Measurements from ENCODE around the gene TEKT1.

DNA sequence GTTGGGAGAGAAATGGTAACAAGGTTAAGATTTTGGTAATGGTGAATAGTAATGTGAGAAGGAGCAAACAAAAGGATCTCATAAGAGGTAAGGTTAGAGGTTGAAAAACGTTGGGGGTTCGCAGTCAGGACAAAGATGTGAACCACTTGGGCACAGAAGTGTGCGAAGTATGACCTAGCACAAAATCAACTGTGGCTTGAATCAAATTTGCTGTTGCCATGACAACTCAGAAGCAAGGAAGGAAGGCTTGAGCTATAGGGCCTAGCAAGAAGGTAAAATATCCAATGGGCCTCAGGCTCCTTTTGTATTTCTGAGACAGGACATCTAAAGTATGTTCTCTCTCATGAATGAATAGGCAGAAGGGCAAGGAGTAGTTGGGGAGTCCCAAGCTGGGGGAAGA is 24.5 kb upstream of the TEKT1 start:
- TF ChIP-seq, protein P1, sequence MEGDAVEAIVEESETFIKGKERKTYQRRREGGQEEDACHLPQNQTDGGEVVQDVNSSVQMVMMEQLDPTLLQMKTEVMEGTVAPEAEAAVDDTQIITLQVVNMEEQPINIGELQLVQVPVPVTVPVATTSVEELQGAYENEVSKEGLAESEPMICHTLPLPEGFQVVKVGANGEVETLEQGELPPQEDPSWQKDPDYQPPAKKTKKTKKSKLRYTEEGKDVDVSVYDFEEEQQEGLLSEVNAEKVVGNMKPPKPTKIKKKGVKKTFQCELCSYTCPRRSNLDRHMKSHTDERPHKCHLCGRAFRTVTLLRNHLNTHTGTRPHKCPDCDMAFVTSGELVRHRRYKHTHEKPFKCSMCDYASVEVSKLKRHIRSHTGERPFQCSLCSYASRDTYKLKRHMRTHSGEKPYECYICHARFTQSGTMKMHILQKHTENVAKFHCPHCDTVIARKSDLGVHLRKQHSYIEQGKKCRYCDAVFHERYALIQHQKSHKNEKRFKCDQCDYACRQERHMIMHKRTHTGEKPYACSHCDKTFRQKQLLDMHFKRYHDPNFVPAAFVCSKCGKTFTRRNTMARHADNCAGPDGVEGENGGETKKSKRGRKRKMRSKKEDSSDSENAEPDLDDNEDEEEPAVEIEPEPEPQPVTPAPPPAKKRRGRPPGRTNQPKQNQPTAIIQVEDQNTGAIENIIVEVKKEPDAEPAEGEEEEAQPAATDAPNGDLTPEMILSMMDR (IDR thresholded peaks at IDR 0.05): no peak
- no peak for TF ChIP-seq POLR2A (IDR thresholded peaks at IDR 0.05)
- TF ChIP-seq EP300 (IDR thresholded peaks at IDR 0.05): no peak
